Panc1 (cell line): ENCODE results near the gene RBCK1. TPM values are rescaled to one million over a fixed set of nuclear protein-coding genes. Genes with fewer than 3 reads are reported as not detected.
"Not testable (repeated sequence)": the region's sequence is repeated elsewhere in the genome, so short reads cannot be mapped to it uniquely, and the experiment has no call there.

Source experiments
- ATAC-seq: fragments of 200-7000 bp; cut with Tn5 transposase; 2 replicates; pipeline ENCODE4 v1.9.1; 2020; ENCODE audit warnings: mild to moderate bottlenecking, moderate library complexity
- BruUV-seq: library from RNA; stranded (reverse); fragments of 400-500 nt; replicated peaks from 2 replicates; lab custom pipeline; 2021; lab: Mats Ljungman, UMichigan
- CTCF ChIA-PET: fragments of 300-600 bp; sonication (Branson Sonifier 250); formaldehyde crosslinking; loops from one replicate; lab custom pipeline; 2022; ENCODE audit warnings: antibody characterized with exemption; lab: Charles Lee
- POLR2A ChIA-PET: fragments of 300-600 bp; sonication (Branson Sonifier 250); formaldehyde crosslinking; loops from one replicate; lab custom pipeline; 2022; ENCODE audit warnings: antibody characterized with exemption; lab: Charles Lee
- DNase-seq: peaks from one replicate; pipeline ENCODE4 v3.0.0-alpha.2; 2010; ENCODE audit warnings: low read depth, low spot score
- H3K27ac ChIP-seq: 2 replicates; pipeline ENCODE4 v1.5.1; 2011; ENCODE audit warnings: mild to moderate bottlenecking, low read length, inconsistent platforms
- H3K27me3 ChIP-seq: fragments of 200-500 bp; sonication (Bioruptor generic); 2 replicates; pipeline ENCODE4 v1.6.0; 2014; ENCODE audit warnings: low read length, inconsistent platforms; ENCODE audit not compliant: control insufficient read depth, insufficient read depth
- H3K36me3 ChIP-seq: fragments of 200-500 bp; sonication (Bioruptor generic); 2 replicates; pipeline ENCODE4 v1.5.1; 2014; ENCODE audit warnings: inconsistent platforms, mild to moderate bottlenecking, low read length, moderate library complexity; ENCODE audit not compliant: control insufficient read depth, insufficient read depth
- H3K4me1 ChIP-seq: 2 replicates; pipeline ENCODE4 v1.5.1; 2011; ENCODE audit warnings: inconsistent platforms, mild to moderate bottlenecking, low read length, moderate library complexity; ENCODE audit not compliant: control insufficient read depth, insufficient read depth
- H3K4me3 ChIP-seq, 2 experiments: 2 replicates each; pipeline ENCODE4 v1.5.1; 2011 to 2012; ENCODE audit warnings: low read depth in 2 of 2, low read length in 2 of 2, mild to moderate bottlenecking in 2 of 2, inconsistent platforms in 1 of 2, moderate library complexity in 1 of 2
- H3K9me3 ChIP-seq: fragments of 200-500 bp; sonication (Bioruptor generic); 2 replicates; pipeline ENCODE4 v1.5.1; 2014; ENCODE audit warnings: low read depth, mild to moderate bottlenecking, inconsistent platforms, low read length, moderate library complexity; ENCODE audit not compliant: control insufficient read depth, insufficient read depth
- CTCF ChIP-seq: fragments of 450-650 bp; IDR thresholded peaks from 2 replicates; pipeline ENCODE4 v1.5.1; 2017; ENCODE audit warnings: mild to moderate bottlenecking
- POLR2AphosphoS5 ChIP-seq: IDR thresholded peaks from 2 replicates; pipeline ENCODE4 v1.6.1; 2012; ENCODE audit warnings: mild to moderate bottlenecking, low read depth, low read length, moderate library complexity
- REST ChIP-seq, 2 experiments: IDR thresholded peaks; 2 replicates each; pipeline ENCODE4 v1.6.1; 2011 to 2012; ENCODE audit warnings: low read depth in 2 of 2, control low read depth in 1 of 2, low read length in 1 of 2, mild to moderate bottlenecking in 1 of 2, moderate library complexity in 1 of 2; ENCODE audit not compliant: insufficient read depth in 1 of 2
- SIN3A ChIP-seq: IDR thresholded peaks from 2 replicates; pipeline ENCODE4 v1.6.1; 2012; ENCODE audit warnings: low read depth, mild to moderate bottlenecking, low read length, moderate library complexity, borderline replicate concordance; ENCODE audit not compliant: insufficient read depth
- TCF7L2 ChIP-seq: IDR thresholded peaks from 2 replicates; pipeline ENCODE4 v1.6.1; 2011; ENCODE audit warnings: mild to moderate bottlenecking, low read depth, low read length, inconsistent platforms
- in situ Hi-C: cut with HindIII; loops from 2 replicates; pipeline ENCODE4 v1.10.0; 2016; ENCODE audit warnings: low sequenced_read_pairs, low pct_unique_long_range_greater_than_20kb
- intact Hi-C: fragments of 100-400 bp; cut with micrococcal nuclease; formaldehyde crosslinking; loops from one replicate; pipeline ENCODE4 v1.10.0; 2022; ENCODE audit not compliant: unreplicated experiment
- total RNA-seq: library from RNA; stranded (reverse); gene quantifications from one replicate; pipeline ENCODE4 v1.2.1, GENCODE V29; 2021; ENCODE audit not compliant: unreplicated experiment

The RBCK1 gene
- total RNA-seq, 1 experiment from 2014 or later: 97.1 TPM

DNA sequence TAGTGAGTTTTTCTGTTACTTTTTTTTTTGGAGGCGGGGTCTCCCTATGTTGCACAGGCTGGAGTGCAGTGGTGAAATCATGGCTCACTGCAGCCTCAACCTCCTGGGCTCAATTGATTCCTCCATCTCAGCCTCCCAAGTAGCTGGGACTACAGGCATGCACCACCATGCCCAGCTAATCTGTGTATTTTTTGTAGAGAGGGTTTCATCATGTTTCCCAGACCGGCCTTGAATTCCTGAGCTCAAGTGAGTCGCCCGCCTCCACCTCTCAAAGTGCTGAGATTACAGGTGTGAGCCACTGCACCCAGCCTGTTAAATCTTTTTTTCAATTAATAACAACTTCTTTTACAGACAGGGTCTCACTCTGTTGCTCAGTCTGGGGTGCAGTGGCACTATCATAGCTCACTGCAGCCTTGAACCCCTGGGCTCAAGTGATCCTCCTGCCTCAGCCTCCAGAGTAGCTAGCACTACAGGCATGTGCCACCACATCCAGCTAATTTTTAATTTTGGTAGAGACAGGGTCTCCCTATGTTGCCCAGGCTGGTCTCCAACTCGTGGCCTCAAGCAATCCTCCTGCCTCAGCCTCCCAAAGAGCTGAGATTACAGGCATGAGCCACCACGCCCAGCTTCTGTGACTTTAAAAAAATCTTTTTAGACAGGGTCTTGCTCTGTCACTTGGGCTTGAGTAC lies 68.6 kb downstream of the RBCK1 start:
- H3K4me1 ChIP-seq, CTCF ChIA-PET, intact Hi-C loops, H3K4me3 ChIP-seq, H3K9me3 ChIP-seq, POLR2A ChIA-PET, DNase-seq, ATAC-seq, BruUV-seq, H3K27ac ChIP-seq, H3K27me3 ChIP-seq, in situ Hi-C loops: not testable (repeated sequence)
- peaks cover 13% of the 10 kb centered on the region for H3K36me3 ChIP-seq
- 0 out of 2 replicates have a peak, but pooled peaks have one; percentile 1 for TF ChIP-seq POLR2AphosphoS5

DNA sequence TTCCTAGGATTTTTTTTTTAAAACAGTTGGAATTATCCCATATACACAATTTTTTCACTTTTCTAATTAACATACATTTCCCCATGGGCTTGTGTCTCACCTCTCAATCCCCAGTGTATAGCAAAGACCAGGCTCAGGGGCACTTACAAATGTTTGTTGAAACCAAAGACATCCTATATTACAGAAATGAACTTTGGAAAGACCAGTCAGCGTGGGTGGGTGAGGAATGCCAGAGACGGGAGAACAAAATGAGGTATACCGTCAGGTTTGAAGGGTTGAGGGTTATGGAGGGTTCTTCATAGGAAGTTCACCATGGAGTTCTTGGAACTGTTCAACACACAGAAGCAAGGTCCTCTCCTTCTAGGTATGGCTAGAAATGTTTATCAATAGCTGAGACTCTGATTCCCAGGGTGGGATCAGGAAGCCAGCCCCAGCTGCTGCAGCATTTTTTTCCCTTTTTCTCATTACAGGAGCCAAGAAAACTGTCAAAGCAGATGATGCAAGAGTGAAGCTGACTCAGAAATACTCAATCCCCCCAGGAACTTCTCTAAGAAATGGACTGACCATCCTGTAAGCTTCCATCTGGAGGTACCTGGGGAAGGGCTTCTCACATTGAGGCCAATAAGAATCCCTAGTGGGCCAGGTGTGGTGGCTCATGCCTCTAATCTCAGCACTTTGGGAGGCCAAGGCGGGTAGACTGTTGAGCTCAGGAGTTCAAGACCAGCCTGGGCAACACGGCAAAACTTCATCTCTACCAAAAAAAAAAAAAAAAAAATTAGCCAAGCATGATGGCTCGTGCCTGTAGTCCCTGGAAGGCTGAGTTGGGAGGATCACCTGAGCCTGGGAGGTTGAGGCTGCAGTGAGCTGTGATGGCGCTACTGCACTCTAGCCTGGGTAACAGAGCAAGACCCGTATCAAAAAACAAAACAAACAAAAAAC lies 70.2 kb downstream of the RBCK1 start:
- intact Hi-C loops: no loop called here
- Histone ChIP-seq H3K4me1 (no peaks in the 10 kb centered on the region), H3K27me3 (no peaks in the 10 kb centered on the region), H3K4me3 (no peak overlapping the region), H3K27ac (no peak overlapping the region), H3K36me3 (peaks cover 20% of the 10 kb centered on the region), H3K9me3 (no peaks in the 10 kb centered on the region)
- BruUV-seq: no TSS peak
- ChIA-PET CTCF (interaction anchor here (0.6 to 0.7 kb wide), 2 partner anchors 48 to 261 kb away, joined by 6 to 7 read pairs; no protein-coding TSS in a partner anchor), POLR2A (no interaction called here)
- in situ Hi-C loops: no loop called here
- ATAC-seq: no peak
- no peak for DNase-seq
- TF ChIP-seq POLR2AphosphoS5 (no peak), TCF7L2 (no peak), REST (IDR thresholded peaks at IDR 0.05; ENCODE audit: insufficient read depth in 1 of 2, low read depth in 2 of 2, low read length in 1 of 2) (no peak), SIN3A (no peak), CTCF (no peak; the same call in 1 of the 2 replicates)
